HG02973 (cell line): ENCODE measurements around the gene ARHGEF35.
"Not testable (repeated sequence)": the region's sequence is repeated elsewhere in the genome, so short reads cannot be mapped to it uniquely, and the experiment has no call there.

Experiments
- ATAC-seq: cut with Tn5 transposase; IDR thresholded peaks from one replicate; pipeline ENCODE4 v1.9.1; 2021; ENCODE audit warnings: moderate library complexity; ENCODE audit not compliant: unreplicated experiment

The ARHGEF35 gene

DNA sequence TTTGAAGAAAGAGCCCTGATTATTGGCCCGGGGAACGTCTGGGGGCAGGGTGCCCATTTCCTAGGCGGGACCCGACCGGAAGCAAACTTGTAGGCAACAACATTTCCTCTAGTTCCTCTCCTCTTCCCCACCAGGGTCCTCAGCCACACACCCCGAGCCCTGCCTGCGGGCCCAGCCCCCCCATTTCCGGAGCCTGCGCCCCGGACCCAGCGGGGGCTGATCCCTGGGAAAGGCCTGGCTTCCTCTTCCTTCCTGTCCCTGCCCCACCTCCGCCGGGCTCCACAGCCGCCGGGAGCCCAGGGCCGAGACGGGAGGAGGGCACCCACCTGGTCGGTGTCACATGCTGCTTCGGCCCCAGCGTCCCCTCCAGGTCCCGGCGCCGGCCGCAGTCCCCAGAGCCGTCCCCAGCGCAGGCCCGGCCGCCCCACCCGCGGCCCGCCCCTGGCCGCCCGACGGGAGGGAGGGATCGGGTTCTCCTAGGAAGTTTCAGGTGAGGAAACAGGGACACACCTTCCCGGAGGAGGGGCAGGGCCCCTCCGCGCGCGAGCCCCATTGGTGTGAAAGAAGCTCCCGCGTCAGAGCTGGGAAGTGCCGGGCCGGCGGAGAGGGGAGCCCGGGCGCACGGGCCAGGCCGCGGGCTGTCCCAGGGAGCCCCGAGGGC, at the start of gene ARHGEF35:
ARHGEF35 (minus strand) TSS at position 622 of the 661 bp plus-strand sequence. CDS start 7,450 bp downstream, outside the sequence.
- ATAC-seq: peak; percentile 72

DNA sequence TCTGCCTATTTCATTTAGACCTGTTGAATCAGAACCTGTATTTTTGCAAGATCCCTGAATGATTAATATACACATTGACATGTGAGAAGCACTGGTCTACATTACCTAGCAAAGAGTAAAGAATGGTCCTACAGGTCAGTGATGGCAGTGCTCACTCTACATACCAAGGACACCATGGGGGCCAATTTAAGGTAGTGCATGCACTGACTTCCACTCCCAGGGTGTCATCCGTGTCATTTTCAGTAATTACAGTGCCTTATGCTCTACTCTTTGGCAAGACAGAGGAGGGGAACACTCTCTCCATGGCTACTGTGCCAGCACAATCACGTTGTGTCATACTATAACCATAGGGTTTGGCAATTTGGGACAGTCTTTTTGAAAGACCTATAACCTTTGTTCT, 49.7 kb upstream of the ARHGEF35 start:
- ATAC-seq: not testable (repeated sequence)

DNA sequence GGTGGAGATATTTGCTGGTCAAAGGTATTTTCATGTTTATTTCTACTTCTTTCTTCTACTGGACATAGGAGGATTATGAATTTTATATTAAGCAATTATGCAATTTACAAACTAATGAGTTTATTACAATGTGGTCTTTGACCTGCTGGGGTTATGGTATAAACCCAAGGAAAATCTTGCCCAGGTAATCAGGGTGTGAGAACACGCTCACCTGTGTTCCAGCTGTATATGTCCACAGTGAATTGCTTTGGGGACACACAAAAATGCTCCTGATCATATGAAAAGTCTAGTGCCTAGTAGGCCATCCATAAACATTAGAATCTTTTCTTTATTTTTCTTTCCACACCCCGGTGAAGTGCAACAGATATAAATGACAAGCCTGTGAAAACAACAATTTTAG, 43.7 kb upstream of the ARHGEF35 start, which contains the start of gene OR2A42:
OR2A42 (minus strand) TSS at position 241 of the 400 bp plus-strand sequence. CDS start 6,762 bp downstream, outside the sequence.
- not testable (repeated sequence) for ATAC-seq

DNA sequence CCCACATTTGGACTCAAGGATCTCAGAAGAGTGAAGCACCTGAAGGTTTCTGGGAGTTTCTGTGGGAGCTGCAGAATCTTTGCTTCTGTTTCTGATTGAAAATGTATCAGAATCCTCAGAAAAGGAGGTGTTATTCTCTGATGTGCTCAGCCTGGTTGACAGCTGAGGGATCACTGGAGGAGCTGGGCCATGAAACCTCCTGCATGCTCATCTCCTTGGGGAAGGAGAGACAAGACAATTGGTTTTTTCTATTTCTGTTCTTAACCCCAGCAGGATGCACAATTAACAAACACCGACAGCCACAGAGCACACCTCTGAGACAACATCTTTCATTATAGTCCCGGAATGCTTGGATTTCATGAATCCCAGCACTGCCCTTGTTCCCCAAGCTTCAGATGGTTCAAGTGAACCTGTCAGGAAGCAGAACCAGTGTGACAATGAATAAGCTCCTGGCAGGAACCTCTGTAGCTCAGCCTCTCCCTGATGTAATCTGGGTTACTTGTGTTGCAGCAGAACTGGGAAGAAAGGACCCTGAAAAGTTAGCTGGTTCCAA, 43.0 kb upstream of the ARHGEF35 start:
- not testable (repeated sequence) for ATAC-seq

DNA sequence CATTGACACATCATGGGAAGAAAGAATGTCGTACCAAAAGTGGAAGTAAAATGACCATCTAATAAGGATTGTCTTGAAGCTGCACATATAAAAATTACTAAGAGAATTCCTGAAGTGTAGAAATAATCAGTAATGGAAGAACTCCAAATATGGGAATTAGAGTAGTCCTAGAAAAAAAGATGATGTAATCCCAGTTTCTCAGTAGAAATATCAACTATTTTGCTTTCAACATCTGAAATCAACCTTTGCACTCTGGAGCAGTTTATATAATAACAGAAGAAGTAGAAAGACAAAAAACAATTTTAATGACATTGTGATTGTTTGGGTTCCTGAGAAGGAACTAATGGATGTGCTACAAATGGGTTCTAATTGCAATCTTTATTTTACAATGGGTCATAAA, 37.4 kb upstream of the ARHGEF35 start:
- not testable (repeated sequence) for ATAC-seq

DNA sequence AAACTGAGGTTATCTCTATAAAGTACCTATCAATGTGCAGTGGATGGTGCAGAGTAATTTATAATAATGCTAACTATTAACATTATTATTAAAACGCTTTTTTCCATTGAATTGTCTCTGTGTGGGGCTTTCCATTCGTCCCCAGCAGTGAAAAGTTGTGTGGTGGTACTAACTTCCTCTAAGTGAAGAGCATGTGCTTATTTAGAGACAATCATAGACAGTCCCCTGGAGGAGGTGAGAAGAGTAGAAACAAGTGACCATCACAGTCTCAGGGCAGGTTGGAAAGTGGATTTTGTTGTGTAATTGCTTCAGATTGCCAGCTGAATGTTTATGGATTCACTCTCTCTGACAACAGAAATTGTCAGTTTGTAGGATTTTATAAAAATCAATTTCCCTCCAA, 35.4 kb upstream of the ARHGEF35 start:
- not testable (repeated sequence) for ATAC-seq

GRCh38 chr7:144228810-144229209, 33.2 kb upstream of the ARHGEF35 start:
- not testable (repeated sequence) for ATAC-seq

DNA sequence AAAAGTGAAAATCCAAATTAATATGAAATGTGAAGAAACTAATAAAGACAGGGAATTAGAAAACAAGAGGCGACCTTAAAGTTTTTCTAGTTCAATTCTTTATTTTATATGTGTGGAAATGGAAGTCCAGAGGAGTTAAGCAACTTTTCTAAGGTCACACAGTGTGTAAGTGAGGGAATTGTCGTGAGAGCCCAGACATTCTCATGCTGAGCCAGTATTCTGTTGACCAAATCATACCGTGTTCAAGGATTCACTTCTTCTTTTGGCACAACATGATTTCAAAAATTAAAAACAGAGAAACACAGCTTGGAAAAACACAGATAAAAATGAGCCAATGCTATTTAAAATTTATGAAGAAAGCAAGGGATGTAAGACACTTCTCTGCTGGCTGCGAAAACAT, 31.2 kb upstream of the ARHGEF35 start:
- ATAC-seq: not testable (repeated sequence)

DNA sequence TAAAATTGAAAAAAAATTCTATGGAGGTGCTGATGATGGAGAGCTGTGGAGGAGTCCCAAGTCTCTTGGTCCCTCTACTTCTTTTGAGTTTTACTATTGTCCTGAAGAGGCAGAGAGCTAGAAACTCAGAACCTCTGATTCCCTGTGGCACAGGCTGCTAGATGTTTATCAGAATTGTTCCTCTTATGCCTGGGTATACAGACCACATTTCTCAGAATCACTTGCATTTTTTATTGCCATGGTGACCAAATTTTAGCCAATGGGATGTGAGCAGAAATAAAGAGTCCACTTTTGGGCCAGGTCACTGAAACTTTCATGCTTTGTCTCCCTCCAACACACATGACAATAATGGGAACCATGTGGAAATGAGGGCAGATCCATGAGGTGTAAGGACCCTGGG, 28.0 kb upstream of the ARHGEF35 start:
- not testable (repeated sequence) for ATAC-seq

DNA sequence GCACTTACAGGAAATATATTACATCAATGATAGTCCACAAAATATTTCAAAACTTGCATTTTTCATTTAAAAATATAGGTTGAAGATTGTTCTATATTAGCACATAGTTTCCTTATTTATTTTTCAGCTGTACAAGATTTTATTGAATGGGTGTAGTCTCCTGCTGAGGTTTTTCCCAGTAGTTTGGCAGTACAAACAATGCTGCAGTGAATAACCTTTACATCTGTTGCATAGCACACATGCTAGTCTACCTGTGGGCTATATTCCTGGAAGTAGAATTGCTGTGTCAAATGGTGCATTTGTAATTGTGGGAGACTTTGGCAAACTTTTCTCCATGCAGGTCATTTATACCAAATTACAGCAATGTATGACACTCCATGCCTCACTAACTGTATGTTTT, 24.9 kb upstream of the ARHGEF35 start:
- ATAC-seq: not testable (repeated sequence)

DNA sequence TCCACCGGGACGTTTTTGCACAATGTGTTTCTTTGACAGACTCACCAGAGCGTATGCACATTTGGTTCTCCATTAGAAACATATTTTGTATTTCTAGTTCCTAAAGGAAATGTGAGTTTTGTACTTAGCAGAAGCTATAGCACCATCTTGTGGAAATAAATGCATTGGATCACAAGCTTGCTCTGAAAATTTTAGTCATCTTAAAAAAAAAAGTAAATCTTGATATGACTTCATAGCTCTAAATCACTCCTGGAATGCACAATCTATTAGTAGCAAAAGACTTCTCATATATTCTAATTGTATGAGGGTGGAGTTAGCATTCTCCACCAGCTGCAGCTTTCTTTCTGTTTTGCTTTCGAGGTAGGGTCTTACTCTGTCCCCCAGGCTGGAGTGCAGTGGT, 23.5 kb upstream of the ARHGEF35 start:
- ATAC-seq: peak; percentile 37

DNA sequence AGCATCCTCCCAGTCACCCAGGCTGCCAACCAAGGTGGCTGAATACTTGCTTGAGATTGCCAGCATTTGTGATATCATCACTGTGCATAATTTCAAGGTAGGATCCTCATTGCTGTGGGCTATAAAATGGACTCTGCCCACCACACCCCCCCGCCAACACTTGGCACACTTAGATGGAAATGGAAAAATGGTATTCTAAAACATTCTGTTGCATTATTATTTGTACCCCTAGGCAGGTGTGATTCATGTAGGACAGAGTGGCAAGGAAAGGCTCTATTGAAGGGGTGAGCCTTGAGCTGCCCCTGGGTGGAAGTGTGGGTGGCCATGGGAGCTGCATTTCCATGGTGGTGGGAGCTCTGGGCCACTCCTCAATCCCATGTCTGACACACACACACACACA, 22.9 kb upstream of the ARHGEF35 start:
- not testable (repeated sequence) for ATAC-seq

DNA sequence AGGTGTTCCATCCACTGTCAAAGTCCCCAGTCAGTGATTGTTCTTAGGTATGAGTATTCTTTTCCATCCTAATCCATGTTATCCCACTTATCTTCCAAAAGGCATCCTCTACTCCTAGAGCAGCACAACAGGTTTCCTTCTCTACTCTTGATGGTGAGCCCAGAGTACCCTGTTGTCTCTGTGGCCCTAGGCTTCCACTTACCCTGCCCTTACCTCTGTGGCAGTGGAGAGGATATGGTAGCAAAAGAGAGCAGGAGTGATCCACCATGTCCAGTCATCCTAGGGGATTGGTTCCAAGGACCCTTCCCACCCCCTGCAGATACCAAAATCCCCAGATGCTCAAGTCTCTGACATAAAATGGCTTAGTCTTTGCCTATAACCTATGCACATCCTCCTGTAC, 21.6 kb upstream of the ARHGEF35 start:
- ATAC-seq: not testable (repeated sequence)

- ATAC-seq: not testable (repeated sequence)
Measured at GRCh38 chr7:144205306-144205705, 9.7 kb upstream of the ARHGEF35 start.

- ATAC-seq: not testable (repeated sequence)
Measured at GRCh38 chr7:144203086-144203485, 7.5 kb upstream of the ARHGEF35 start.

DNA sequence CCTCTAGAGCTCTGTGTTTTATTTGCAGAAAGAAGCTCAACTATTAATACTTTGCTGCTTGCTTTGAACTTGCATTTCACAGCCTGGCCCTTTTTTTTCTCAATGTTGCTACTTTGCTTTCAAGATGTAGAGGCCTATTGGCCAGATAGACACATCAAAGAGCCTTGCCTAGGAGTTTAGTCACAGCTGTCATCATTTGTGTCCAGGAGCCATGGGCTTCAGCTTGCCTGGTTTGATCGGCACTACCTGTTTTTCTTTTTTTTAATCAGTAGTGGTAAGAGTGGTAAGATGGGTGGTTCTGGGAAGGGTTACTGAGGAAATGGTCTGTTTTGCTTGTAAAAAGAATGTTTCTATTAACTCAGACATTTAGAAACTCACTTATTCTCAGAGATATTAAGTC, 6.3 kb upstream of the ARHGEF35 start:
- not testable (repeated sequence) for ATAC-seq

DNA sequence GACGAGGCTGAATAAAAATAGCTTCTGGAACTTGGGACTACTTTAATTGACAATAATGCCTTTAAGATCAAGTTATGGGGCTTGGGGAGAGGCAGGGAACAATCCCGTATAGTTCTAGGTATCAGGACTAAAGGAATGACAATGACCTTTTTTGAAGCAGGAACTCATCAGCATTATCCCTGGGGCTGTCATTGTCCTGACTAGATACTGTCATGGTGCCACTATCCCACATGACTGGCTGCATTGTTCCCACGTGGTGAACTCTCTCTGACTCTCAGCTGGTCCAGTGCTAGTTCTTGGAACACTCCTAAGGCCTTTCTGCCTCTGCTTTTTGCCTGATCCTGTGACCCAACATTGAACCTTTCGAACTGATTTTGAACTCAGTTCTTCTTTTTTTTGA, 3.3 kb upstream of the ARHGEF35 start:
- not testable (repeated sequence) for ATAC-seq

GRCh38 chr7:144194453-144194852, 1.2 kb downstream of the ARHGEF35 start:
- ATAC-seq: not testable (repeated sequence)

- not testable (repeated sequence) for ATAC-seq
Measured at GRCh38 chr7:144193782-144194181, 1.9 kb downstream of the ARHGEF35 start.

- ATAC-seq: not testable (repeated sequence)
Measured at GRCh38 chr7:144188578-144189171, 7.0 kb downstream of the ARHGEF35 start.

DNA sequence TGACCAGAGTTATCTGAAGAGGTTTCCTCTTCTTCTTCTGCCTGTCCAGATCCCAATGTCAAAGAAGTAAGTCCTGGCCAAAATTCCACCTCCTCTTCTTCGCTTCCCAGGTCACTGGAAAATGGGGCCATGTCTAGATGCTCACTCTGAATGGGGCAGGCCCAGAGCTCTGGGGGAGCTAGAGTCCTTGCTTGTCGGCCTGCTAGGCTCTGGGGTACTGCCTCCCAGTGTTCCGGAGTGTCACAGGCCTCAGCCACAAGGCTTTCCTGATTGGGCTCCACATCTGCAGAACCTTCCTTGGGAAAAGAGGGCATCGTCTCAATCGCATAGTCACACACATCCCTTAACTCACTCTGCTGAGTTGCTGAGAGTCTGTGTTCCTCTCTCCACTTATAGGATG, 7.8 kb downstream of the ARHGEF35 start:
- not testable (repeated sequence) for ATAC-seq

- ATAC-seq: not testable (repeated sequence)
Measured at GRCh38 chr7:144183166-144183565, 12.5 kb downstream of the ARHGEF35 start, which contains the start of gene CTAGE4. Gene CTAGE4, plus strand, starts transcription at chr7:144183466. Its CDS starts 38 bp downstream, at chr7:144183504.
